NCI-H2196 (cell line): ENCODE results near the gene PTEN.
A peak's percentile ranks its signal among the peaks of the same experiment; 100 is the strongest.
"Not testable (repeated sequence)": the region's sequence is repeated elsewhere in the genome, so short reads cannot be mapped to it uniquely, and the experiment has no call there.

ENCODE experiments used
- DNase-seq: peaks from one replicate; lab custom pipeline; 2025; ENCODE audit not compliant: unreplicated experiment; lab: John Stamatoyannopoulos, UW

PTEN gene

GRCh38 chr10:87863053-87863943 lies at the start of gene PTEN, which contains the start of gene KLLN:
PTEN (plus strand) TSS chr10:87863625; CDS start chr10:87864470, 845 bp downstream.
KLLN (minus strand) TSS chr10:87863533; CDS start chr10:87862487, 1,046 bp downstream.
- DNase-seq: peak; percentile 74

- no peak for DNase-seq
These were observed 47.1 kb upstream of the PTEN start for GRCh38 chr10:87816163-87816897.

GRCh38 chr10:87816898-87817608 lies 46.4 kb upstream of the PTEN start:
- DNase-seq: no peak

DNA sequence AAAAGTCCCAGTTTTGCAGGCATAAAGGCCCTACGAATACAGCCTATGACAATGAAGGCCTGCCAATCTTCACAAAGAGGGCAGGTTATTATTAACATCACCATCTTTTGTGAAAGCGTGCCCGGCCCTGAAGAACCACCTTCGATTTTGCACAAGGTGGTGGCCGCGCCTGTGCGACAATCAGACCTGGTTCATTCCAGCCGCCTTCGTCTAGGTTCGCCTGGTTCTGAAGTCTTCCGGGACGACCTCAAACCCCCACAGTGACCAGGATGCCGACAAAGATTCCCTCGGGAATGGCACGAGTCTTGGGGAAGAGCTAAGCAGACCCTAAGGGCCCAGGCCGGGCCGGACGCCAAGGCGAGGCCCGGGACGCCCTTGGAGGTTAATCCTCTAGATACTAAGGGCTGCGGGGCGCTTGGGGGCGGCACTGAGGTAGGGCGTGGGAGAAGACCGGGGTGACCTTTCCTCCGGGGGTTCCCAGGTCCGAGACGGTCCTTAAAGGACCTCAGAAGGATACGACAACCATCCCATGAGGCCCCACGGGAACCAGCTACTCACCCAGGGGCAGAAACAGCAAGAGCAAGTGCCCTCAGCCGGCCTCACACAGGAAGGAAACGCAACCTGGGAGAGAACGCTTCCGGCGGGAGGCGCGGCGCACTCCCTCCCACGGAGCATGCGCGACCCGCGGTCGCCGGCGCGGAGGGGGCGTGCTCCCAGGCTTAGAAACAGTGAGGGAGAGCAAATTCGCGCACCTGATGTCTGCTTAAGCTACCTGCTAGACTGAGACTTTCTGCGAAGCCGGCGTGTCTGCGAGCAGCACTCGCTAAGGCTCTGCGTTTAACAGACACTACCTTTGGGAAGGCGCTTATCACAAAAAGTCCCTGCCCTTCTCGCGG lies 45.6 kb upstream of the PTEN start, which contains the start of gene ATAD1:
ATAD1 (minus strand) TSS at position 618 of the 896 bp plus-strand sequence. CDS start 3,627 bp downstream, outside the sequence.
- DNase-seq: peak; percentile 70

DNA sequence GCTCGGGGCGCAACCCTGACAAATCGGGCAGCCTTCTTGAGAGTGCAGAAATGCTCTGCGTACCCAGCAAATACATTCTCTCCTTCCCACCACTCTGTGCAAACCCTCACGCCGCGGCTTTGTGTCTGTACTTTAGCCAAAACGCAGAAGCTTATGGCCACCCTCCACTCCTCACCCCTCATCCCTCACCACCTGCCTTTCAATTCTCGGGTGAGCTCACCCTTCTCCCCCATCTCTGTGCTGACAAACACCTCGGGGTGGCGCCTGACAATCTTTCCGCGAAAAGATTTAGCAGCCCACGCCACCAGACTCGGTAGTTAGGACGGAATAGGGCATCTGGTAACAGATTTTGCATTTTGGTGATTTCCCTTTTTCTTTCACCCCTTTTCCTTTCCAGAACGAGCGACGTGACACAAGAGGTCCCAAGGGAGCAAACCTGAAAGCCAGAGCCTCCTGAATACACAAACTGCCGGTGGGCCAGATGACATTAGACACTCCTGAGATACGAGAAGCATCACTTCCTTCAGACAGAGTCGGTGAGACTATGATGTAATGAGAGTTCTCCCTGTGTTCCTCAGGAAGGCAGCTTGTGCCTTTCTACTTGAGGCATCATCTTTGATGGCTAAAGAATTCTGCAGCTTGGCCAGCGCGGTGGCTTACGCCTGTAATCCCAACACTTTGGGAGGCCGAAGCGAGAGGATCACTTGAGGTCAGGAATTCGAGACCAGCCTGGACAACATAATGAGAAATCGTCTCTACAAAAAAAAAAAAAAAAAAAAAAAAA lies 44.7 kb upstream of the PTEN start:
- DNase-seq: no peak

DNA sequence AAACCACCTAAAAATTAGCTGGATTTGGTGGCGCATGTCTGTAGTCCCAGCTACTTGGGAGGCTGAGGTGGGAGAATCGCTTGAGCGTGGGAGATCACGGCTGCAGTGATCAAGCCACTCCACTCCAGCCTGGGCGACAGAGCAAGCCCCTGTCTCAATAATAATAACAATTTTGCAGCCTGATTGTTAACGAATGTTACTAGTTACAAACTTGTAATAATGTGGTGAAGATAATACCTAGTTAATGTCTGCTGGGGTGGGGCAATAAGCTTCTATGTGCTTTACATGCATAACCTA lies 44.2 kb upstream of the PTEN start:
- DNase-seq: no peak

DNA sequence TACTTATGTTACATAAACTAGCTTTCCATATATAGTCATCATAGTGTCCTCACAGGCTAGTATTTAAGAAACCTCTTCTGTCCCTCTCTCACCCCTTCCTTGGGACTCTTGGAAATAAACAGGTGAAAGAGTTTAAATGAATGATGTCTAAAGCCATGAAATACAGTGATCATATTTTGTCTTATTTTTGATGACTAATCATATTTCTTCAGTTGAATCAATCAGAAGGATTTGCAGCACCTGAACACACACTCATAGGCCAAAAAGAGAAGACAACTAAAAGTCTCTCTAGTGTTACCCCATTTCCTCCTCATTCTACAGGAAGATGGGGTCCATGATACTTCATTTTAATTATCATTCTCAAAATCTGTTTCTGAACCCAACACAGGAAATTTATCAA lies 36.8 kb upstream of the PTEN start:
- no peak for DNase-seq

GRCh38 chr10:87827681-87828080 lies 35.7 kb upstream of the PTEN start:
- no peak for DNase-seq

DNA sequence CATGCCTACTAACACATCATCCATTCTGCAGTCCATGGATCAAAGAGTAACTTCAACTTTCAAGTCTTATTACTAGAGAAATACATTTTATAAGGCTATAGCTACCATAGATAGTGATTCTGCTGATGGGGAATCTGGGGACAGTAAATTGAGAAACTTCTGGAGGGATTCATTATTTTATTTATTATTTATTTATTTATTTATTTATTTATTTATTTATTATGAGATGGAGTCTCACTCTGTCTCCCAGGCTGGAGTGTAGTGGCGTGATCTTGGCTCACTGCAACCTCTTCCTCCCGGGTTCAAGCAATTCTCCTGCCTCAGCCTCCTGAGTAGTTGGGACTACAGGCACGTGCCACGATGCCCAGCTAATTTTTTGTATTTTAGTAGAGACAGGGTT lies 34.4 kb upstream of the PTEN start:
- DNase-seq: not testable (repeated sequence)

DNA sequence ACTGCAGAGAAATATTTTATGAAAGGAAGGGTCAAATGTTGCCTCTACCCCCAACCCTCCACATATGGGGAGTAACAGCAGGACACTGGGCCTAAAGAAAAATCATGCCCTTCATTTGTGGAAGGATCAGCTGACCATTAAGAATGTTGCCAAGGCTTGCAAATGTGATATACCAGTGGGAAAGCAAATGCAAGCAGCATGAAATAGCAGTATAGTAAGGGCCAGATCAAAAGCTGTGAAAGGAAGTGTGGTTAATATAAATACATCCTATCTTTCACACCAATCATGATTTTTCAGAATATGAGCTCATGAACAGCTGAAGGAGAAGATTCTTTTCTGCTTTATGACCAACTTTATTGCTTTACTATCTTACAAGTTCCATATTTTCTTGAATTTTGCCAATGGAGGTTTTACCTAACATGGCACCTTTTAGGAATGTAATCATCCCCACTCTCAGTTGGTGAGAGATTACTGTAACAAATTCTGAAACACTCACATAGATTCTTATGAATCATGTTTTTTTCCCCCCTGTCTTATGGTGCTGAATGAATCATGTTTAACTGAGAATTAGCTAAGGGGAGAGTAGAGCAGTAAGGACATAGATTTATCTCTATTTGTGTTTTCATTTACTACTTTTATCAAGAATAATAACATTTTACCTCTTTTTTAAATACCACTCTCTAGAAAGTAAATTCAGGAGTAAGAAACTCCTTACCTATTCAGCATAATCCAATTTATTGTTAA lies 33.3 kb upstream of the PTEN start:
- no peak for DNase-seq

GRCh38 chr10:87836098-87836497 lies 27.3 kb upstream of the PTEN start:
- no peak for DNase-seq

- DNase-seq: no peak
These were observed 26.0 kb upstream of the PTEN start for GRCh38 chr10:87837445-87837844.

- DNase-seq: no peak
These were observed 24.8 kb upstream of the PTEN start for GRCh38 chr10:87838650-87839049.

- DNase-seq: no peak
These were observed 22.2 kb upstream of the PTEN start for GRCh38 chr10:87841186-87841585.

- no peak for DNase-seq
These were observed 21.2 kb upstream of the PTEN start for GRCh38 chr10:87842220-87842641.

DNA sequence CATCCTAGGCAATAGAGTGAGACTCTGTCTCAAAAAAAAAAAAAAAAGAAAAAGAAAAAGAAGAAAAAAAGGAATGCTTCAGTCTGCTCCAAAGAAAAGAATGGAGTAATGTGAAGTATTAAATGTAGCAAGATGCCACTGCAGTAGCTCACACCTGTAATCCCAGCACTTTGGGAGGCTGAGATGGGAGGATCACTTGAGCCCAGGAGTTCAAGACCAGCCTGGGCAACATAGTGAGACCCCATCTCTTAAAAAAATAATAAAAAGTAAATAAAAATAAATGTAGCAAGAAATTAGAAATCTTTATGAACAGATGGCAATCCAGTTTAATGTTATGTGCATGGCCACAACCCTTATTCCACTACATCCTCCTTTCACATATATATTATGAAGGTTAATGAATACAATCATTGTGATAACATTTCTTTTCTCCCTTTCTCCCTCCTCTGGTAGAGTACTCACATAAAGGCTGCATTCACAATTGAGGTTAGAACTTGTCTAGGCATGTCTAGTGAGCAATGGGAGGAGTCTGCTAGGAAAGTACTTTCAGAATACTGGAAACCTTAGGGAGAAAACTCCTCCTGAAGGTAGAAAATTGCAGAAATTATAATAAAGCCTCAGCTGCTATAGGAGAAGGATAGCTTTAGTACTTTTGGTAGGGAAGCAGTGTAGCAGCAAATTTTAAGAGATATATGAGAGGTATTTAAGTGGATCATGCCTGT lies 20.5 kb upstream of the PTEN start:
- peak; percentile 7 for DNase-seq

DNA sequence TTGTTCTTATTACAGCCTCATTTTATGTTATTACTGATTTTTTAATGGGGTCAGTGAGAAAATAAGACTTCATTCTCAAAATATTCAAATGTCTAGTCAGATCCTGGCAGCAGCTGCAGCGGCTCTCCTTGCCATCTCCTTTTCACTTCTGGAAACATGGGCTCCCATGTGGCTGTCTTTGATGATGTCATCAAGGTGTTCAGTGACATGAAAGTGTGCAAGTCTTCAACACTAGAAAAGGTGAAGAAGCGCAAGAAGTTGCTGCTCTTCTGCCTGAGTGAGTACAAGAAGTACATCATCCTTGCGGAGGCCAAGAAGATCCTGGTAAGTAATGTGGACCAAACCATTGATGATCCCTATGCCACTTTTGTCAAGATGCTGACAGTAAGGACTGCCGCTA lies 19.7 kb upstream of the PTEN start:
- no peak for DNase-seq
